Parathyroid adenoma (tissue), 2 donors: ENCODE results near the gene PPME1.
"Not testable (repeated sequence)": the region's sequence is repeated elsewhere in the genome, so short reads cannot be mapped to it uniquely, and the experiment has no call there.

Source experiments
- H2AFZ ChIP-seq: fragments of 300-600 bp; sonication (generic); one replicate; pipeline ENCODE4 v1.7.0; 2017; ENCODE audit warnings: antibody characterized with exemption, mild to moderate bottlenecking
- H3K27ac ChIP-seq: fragments of 300-600 bp; sonication (generic); one replicate; pipeline ENCODE4 v1.7.0; 2017
- H3K27me3 ChIP-seq: fragments of 300-600 bp; sonication (generic); one replicate; pipeline ENCODE4 v1.7.0; 2017; ENCODE audit warnings: low read length; ENCODE audit not compliant: control insufficient read depth, insufficient read depth
- H3K36me3 ChIP-seq: fragments of 300-600 bp; sonication (generic); one replicate; pipeline ENCODE4 v1.7.0; 2017; ENCODE audit warnings: low read length; ENCODE audit not compliant: control insufficient read depth, insufficient read depth
- H3K4me1 ChIP-seq: fragments of 300-600 bp; sonication (generic); one replicate; pipeline ENCODE4 v1.7.0; 2017; ENCODE audit warnings: control low read depth
- H3K4me2 ChIP-seq: fragments of 300-600 bp; sonication (generic); one replicate; pipeline ENCODE4 v1.7.0; 2017; ENCODE audit warnings: low read length
- H3K4me3 ChIP-seq: fragments of 300-600 bp; sonication (generic); one replicate; pipeline ENCODE4 v1.7.0; 2017; ENCODE audit warnings: low read depth, low read length
- H3K79me2 ChIP-seq: fragments of 300-600 bp; sonication (generic); one replicate; pipeline ENCODE4 v1.7.0; 2017; ENCODE audit warnings: control low read depth
- H3K9ac ChIP-seq: fragments of 300-600 bp; sonication (generic); one replicate; pipeline ENCODE4 v1.7.0; 2017; ENCODE audit warnings: mild to moderate bottlenecking
- H3K9me3 ChIP-seq: fragments of 300-600 bp; sonication (generic); one replicate; pipeline ENCODE4 v1.7.0; 2017; ENCODE audit warnings: low read length; ENCODE audit not compliant: control insufficient read depth
- CTCF ChIP-seq: fragments of 300-600 bp; sonication (generic); IDR thresholded peaks from one replicate; pipeline ENCODE4 v1.7.0; 2017; ENCODE audit warnings: antibody characterized with exemption, mild to moderate bottlenecking
- donor health status: primary hyperparathyroidism.

PPME1 gene

GRCh38 chr11:74139151-74139918, 31.8 kb upstream of the PPME1 start:
- H3K4me2 ChIP-seq: no peak overlapping the region
- H3K27me3 ChIP-seq: no peaks in the 10 kb centered on the region
- no peak for TF ChIP-seq CTCF
- H3K9me3 ChIP-seq: no peaks in the 10 kb centered on the region
- no peak overlapping the region for H2AFZ ChIP-seq
- no peaks in the 10 kb centered on the region for H3K36me3 ChIP-seq
- H3K79me2 ChIP-seq: no peaks in the 10 kb centered on the region
- no peak overlapping the region for H3K27ac ChIP-seq
- no peaks in the 10 kb centered on the region for H3K4me1 ChIP-seq
- H3K4me3 ChIP-seq: no peak overlapping the region
- no peak overlapping the region for H3K9ac ChIP-seq

DNA sequence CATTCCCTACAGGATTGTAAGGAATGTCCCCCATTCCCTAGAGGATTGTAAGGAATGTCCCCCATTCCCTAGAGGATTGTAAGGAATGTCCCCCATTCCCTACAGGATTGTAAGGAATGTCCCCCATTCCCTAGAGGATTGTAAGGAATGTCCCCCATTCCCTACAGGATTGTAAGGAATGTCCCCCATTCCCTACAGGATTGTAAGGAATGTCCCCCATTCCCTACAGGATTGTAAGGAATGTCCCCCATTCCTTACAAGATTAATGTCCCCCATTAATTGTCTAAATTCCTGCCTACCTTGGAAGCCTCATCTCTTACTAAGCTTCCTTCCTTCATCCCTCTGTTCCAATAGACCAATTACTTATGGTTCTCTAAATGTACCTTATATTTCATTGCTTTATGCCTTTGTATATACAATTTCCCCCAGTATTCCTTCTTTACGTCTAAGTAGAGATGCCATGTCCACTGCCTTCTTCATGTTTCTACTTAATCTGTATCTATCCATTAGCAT, 31.1 kb upstream of the PPME1 start:
- not testable (repeated sequence) for H3K9me3 ChIP-seq, H3K27ac ChIP-seq, H3K36me3 ChIP-seq, H3K4me2 ChIP-seq, H3K4me1 ChIP-seq, H2AFZ ChIP-seq, H3K4me3 ChIP-seq, H3K79me2 ChIP-seq, H3K9ac ChIP-seq, H3K27me3 ChIP-seq

DNA sequence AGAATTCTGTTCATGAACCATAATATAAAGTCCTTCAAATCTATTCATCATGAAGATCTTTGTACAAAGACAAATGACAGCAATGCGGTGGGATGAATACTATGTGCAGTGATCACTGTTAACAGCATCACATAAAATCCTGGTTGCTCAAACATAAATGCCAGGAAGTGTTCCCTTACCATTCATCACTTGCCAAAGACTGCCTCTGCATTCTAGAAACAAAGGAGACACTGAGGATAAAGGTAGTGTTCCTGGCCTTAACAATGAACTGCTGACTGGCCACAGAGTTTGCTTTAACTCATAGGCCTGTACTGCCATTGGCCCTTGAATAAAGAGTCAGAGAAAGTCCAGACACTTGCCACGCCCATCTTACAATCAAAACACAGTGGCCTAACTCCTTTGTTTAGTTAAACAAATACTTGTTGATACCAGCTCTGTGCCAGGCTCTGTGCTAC, 29.8 kb upstream of the PPME1 start:
- Histone ChIP-seq H3K4me2 (no peak overlapping the region), H3K36me3 (no peaks in the 10 kb centered on the region), H3K79me2 (no peaks in the 10 kb centered on the region), H3K4me1 (no peaks in the 10 kb centered on the region), H3K27me3 (no peaks in the 10 kb centered on the region), H3K4me3 (no peak overlapping the region), H2AFZ (no peak overlapping the region), H3K9ac (no peak overlapping the region), H3K9me3 (no peaks in the 10 kb centered on the region), H3K27ac (no peak overlapping the region)
- no peak for TF ChIP-seq CTCF

GRCh38 chr11:74141908-74142307, 29.2 kb upstream of the PPME1 start:
- Histone ChIP-seq H3K4me3 (no peak overlapping the region), H3K79me2 (no peaks in the 10 kb centered on the region), H2AFZ (no peak overlapping the region), H3K27me3 (no peaks in the 10 kb centered on the region), H3K27ac (no peak overlapping the region), H3K9ac (no peak overlapping the region), H3K36me3 (no peaks in the 10 kb centered on the region), H3K4me2 (no peak overlapping the region), H3K9me3 (no peaks in the 10 kb centered on the region), H3K4me1 (no peaks in the 10 kb centered on the region)
- no peak for TF ChIP-seq CTCF

- Histone ChIP-seq H3K4me3 (no peak overlapping the region), H3K9ac (no peak overlapping the region), H3K27me3 (no peaks in the 10 kb centered on the region), H3K9me3 (no peaks in the 10 kb centered on the region), H3K27ac (no peak overlapping the region), H3K4me2 (no peak overlapping the region), H3K79me2 (no peaks in the 10 kb centered on the region), H3K4me1 (no peaks in the 10 kb centered on the region), H3K36me3 (no peaks in the 10 kb centered on the region), H2AFZ (no peak overlapping the region)
- TF ChIP-seq CTCF: no peak
Measured at GRCh38 chr11:74142624-74143023, 28.5 kb upstream of the PPME1 start.
